Measurements from ENCODE around the gene UPK1A. TPM values are rescaled to one million over a fixed set of nuclear protein-coding genes. Genes with fewer than 3 reads are reported as not detected.
"Not testable (repeated sequence)": the region's sequence is repeated elsewhere in the genome, so short reads cannot be mapped to it uniquely, and the experiment has no call there.

UPK1A gene
- total and polyA plus RNA-seq, 8 donors = 0.18 to 0.48 (median 0.30) TPM; not detected in 4

DNA sequence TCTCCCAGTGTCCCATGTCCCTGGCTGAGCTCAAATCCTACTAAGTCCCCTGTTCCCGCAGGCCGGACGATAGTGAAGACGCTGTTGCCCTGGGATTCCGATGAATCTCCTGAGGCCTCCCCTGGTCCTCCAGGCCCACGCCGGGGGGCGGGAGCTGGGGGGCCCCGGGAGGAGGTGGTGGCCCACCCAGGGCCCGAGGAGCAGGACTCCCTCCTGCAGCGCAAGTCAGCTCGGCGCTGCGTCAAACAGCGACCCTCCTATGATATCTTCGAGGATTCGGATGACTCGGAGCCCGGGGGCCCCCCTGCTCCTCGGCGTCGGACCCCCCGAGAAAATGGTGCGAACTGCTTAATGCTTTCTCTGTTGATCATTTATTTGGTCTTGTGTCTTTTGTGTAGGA is 57.4 kb downstream of the UPK1A start:
- no peak overlapping the region for H3K27ac ChIP-seq
- TF ChIP-seq, protein P1, sequence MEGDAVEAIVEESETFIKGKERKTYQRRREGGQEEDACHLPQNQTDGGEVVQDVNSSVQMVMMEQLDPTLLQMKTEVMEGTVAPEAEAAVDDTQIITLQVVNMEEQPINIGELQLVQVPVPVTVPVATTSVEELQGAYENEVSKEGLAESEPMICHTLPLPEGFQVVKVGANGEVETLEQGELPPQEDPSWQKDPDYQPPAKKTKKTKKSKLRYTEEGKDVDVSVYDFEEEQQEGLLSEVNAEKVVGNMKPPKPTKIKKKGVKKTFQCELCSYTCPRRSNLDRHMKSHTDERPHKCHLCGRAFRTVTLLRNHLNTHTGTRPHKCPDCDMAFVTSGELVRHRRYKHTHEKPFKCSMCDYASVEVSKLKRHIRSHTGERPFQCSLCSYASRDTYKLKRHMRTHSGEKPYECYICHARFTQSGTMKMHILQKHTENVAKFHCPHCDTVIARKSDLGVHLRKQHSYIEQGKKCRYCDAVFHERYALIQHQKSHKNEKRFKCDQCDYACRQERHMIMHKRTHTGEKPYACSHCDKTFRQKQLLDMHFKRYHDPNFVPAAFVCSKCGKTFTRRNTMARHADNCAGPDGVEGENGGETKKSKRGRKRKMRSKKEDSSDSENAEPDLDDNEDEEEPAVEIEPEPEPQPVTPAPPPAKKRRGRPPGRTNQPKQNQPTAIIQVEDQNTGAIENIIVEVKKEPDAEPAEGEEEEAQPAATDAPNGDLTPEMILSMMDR (IDR thresholded peaks at IDR 0.05) = no peak
- no peak overlapping the region for H3K4me3 ChIP-seq
- DNase-seq (no peak), ATAC-seq (no peak)
- H3K9me3 ChIP-seq = no peaks in the 10 kb centered on the region
- peaks cover 0 to 91% of the 10 kb centered on the region in 2 donors for H3K36me3 ChIP-seq
- no peaks in the 10 kb centered on the region for H3K27me3 ChIP-seq
- intact Hi-C loops (cut with DNase I) = no loop called here
- H3K4me1 ChIP-seq = peaks cover 4 to 16% of the 10 kb centered on the region in 2 donors

DNA sequence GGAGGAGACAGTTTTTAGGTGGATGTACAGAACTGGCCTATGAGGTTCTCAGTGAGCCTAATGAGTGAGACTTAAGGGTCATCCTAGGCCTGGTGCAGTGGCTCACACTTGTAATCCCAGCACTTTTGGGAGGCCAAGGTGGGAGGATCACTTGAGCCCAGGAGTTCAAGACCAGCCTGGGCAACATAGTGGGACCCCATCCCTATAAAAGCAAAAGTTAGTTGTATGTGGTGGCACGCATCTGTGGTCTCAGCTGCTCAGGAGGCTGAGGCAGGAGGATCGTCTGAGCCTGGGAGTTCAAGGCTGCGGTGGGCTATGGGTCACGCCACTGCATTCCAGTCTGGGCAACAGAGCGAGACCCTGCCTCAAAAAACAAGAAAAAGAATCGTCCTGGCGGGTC is 57.8 kb downstream of the UPK1A start:
- DNase-seq; H3K27ac ChIP-seq; intact Hi-C loops (cut with DNase I); H3K27me3 ChIP-seq; H3K9me3 ChIP-seq; H3K4me3 ChIP-seq; ATAC-seq: not testable (repeated sequence)
- H3K36me3 ChIP-seq = peaks cover 0 to 96% of the 10 kb centered on the region in 2 donors
- peaks cover 0 to 11% of the 10 kb centered on the region in 2 donors for H3K4me1 ChIP-seq

DNA sequence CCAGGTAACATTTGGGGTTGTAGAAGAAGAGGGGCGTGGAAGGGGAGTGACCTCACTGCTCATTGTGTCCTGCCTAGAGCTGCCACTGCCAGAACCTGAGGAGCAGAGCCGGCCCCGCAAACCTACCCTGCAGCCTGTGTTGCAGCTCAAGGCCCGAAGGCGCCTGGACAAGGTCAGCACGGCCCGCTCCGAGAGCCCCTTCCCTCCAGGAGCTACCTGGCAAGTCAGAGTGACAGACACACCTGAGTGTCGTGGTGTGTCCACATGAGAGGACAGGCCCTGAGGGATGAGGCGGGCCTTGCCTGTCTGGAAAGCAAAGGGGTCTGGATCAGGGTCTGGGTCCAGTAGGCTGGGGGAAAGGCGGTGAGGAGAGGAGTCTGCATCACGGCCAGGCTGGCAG is 58.2 kb downstream of the UPK1A start:
- Histone ChIP-seq H3K4me3 (no peak overlapping the region), H3K4me1 (peaks cover 0 to 7% of the 10 kb centered on the region in 2 donors), H3K27ac (no peak overlapping the region), H3K27me3 (no peaks in the 10 kb centered on the region), H3K9me3 (no peaks in the 10 kb centered on the region), H3K36me3 (peaks cover 0 to 99% of the 10 kb centered on the region in 2 donors)
- TF ChIP-seq, protein P1 (IDR thresholded peaks at IDR 0.05) = no peak
- intact Hi-C loops (cut with DNase I) = no loop called here
- ATAC-seq (no peak), DNase-seq (peak in 1 of 4 donors; percentile 78)

DNA sequence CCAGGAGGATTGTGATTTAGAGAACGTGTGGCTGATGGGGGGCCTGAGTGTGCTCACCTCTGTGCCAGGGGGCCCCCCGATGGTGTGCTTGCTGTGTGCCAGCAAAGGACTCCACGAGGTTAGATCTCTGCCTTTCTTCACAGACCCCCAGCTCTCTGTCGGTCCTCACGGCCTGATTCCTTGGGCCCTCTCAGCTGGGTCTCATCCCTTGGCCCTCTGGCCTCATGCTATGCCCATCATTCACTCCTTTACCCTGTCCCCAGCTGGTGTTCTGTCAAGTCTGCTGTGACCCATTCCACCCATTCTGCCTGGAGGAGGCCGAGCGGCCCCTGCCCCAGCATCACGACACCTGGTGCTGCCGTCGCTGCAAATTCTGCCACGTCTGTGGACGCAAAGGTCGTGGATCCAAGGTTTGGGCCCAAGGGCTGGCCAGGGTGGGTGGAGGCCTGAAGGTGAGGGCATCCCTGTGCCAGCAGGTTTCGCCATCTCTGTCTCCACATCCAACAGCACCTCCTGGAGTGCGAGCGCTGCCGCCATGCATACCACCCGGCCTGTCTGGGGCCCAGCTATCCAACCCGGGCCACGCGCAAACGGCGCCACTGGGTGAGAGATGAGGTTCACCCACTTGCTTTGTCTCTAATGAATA is 59.0 kb downstream of the UPK1A start:
- no peaks in the 10 kb centered on the region for H3K4me1 ChIP-seq
- no peaks in the 10 kb centered on the region for H3K9me3 ChIP-seq
- no peak overlapping the region for H3K4me3 ChIP-seq
- ATAC-seq (no peak), DNase-seq (peak in 1 of 4 donors; percentile 78)
- no peaks in the 10 kb centered on the region for H3K27me3 ChIP-seq
- no peak overlapping the region for H3K27ac ChIP-seq
- H3K36me3 ChIP-seq = peaks cover 0 to 99% of the 10 kb centered on the region in 2 donors
- TF ChIP-seq, protein P1 (IDR thresholded peaks at IDR 0.05) = no peak
- intact Hi-C loops (cut with DNase I) = no loop called here

DNA sequence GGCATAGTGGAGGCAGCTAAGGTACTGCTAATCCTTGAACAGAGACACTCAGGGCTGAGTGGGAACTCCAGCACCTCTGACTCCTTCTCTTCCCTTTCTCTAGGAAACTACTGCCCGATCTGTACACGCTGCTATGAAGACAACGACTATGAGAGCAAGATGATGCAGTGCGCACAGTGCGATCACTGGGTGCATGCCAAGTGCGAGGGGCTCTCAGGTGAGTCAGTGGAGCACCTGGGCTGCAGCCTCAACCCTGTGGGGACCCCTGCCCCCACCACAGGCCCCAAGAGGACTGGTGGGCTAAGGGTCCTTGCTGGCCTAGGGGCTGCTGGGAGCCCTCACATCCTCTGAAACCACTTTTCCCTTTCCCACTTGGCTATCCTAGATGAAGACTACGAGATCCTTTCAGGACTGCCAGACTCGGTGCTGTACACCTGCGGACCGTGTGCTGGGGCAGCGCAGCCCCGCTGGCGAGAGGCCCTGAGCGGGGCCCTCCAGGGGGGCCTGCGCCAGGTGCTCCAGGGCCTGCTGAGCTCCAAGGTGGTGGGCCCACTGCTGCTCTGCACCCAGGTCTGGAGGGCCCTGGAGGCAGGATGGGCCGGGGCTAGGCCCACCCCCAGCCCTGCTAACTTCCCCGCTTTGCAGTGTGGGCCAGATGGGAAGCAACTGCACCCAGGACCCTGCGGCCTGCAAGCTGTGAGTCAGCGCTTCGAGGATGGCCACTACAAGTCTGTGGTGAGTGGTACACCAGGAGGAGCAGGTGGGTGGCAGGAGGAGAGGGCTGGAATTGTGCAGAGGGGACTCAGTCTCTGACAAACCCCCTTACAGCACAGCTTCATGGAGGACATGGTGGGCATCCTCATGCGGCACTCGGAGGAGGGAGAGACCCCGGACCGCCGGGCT is 61.0 kb downstream of the UPK1A start:
- H3K27me3 ChIP-seq = no peaks in the 10 kb centered on the region
- ATAC-seq (no peak), DNase-seq (no peak)
- no peaks in the 10 kb centered on the region for H3K4me1 ChIP-seq
- intact Hi-C loops (cut with DNase I) = no loop called here
- no peak overlapping the region for H3K4me3 ChIP-seq
- H3K9me3 ChIP-seq = no peaks in the 10 kb centered on the region
- peaks cover 0 to 100% of the 10 kb centered on the region in 2 donors for H3K36me3 ChIP-seq
- H3K27ac ChIP-seq = no peak overlapping the region
- TF ChIP-seq, protein P1 (IDR thresholded peaks at IDR 0.05) = no peak

Other genes with a start within 250 kb of the UPK1A start
- gene FFAR2, start 218.3 kb upstream of the UPK1A start, total RNA-seq = 10 to 100 TPM in 1 of 2 donors, under 1 TPM in 1; 0.85 to 26.6 TPM
- gene FFAR2, start 218.3 kb upstream of the UPK1A start, polyA plus RNA-seq (ENCODE audit: insufficient read length in 6 of 6) = under 1 TPM in 5 of 6 donors, not detected in 1; 0.18 to 0.79 (median 0.34) TPM
- gene KRTDAP, start 176.1 kb upstream of the UPK1A start, total RNA-seq = not detected
- 1 to 10 TPM in 5 of 6 donors, under 1 TPM in 1; 0.98 to 2.2 (median 1.8) TPM for gene KRTDAP, start 176.1 kb upstream of the UPK1A start, polyA plus RNA-seq (ENCODE audit: insufficient read length in 6 of 6)
- gene DMKN, start 152.9 kb upstream of the UPK1A start, total RNA-seq = 100 to 1,000 TPM; 104 to 136 TPM
- 100 to 1,000 TPM in 5 of 6 donors, 10 to 100 TPM in 1; 92.5 to 140 (median 111) TPM for gene DMKN, start 152.9 kb upstream of the UPK1A start, polyA plus RNA-seq (ENCODE audit: insufficient read length in 6 of 6)
- gene SBSN, start 138.2 kb upstream of the UPK1A start, total RNA-seq = under 1 TPM in 1 of 2 donors, not detected in 1; 0.20 TPM
- under 1 TPM in 2 of 6 donors, not detected in 4; 0.09 to 0.11 TPM for gene SBSN, start 138.2 kb upstream of the UPK1A start, polyA plus RNA-seq (ENCODE audit: insufficient read length in 6 of 6)
- gene GAPDHS, start 133.1 kb upstream of the UPK1A start, total RNA-seq = not detected
- gene GAPDHS, start 133.1 kb upstream of the UPK1A start, polyA plus RNA-seq (ENCODE audit: insufficient read length in 6 of 6) = not detected
- 100 to 1,000 TPM in 1 of 2 donors, 10 to 100 TPM in 1; 98.3 to 112 TPM for gene TMEM147, start 120.9 kb upstream of the UPK1A start, total RNA-seq
- gene TMEM147, start 120.9 kb upstream of the UPK1A start, polyA plus RNA-seq (ENCODE audit: insufficient read length in 6 of 6) = 10 to 100 TPM; 52.7 to 62.3 (median 55.2) TPM
- not detected for gene ATP4A, start 102.9 kb upstream of the UPK1A start, total RNA-seq
- not detected for gene ATP4A, start 102.9 kb upstream of the UPK1A start, polyA plus RNA-seq (ENCODE audit: insufficient read length in 6 of 6)
- gene PMIS2, start 80.3 kb upstream of the UPK1A start, total RNA-seq = not detected
- gene PMIS2, start 80.3 kb upstream of the UPK1A start, polyA plus RNA-seq (ENCODE audit: insufficient read length in 6 of 6) = not detected
- 10 to 100 TPM; 12.1 to 12.7 TPM for gene HAUS5, start 53.8 kb upstream of the UPK1A start, total RNA-seq
- 10 to 100 TPM; 22.5 to 32.7 (median 26.7) TPM for gene HAUS5, start 53.8 kb upstream of the UPK1A start, polyA plus RNA-seq (ENCODE audit: insufficient read length in 6 of 6)
- 10 to 100 TPM; 57.8 to 64.1 TPM for gene RBM42, start 37.5 kb upstream of the UPK1A start, total RNA-seq
- gene RBM42, start 37.5 kb upstream of the UPK1A start, polyA plus RNA-seq (ENCODE audit: insufficient read length in 6 of 6) = 10 to 100 TPM; 48.4 to 67.0 (median 61.3) TPM
- gene ETV2, start 24.8 kb upstream of the UPK1A start, total RNA-seq = 1 to 10 TPM in 1 of 2 donors, under 1 TPM in 1; 0.79 to 1.0 TPM
- gene ETV2, start 24.8 kb upstream of the UPK1A start, polyA plus RNA-seq (ENCODE audit: insufficient read length in 6 of 6) = 1 to 10 TPM; 1.5 to 3.5 (median 2.2) TPM
- gene COX6B1, start 18.2 kb upstream of the UPK1A start, total RNA-seq = 100 to 1,000 TPM; 291 to 295 TPM
- 100 to 1,000 TPM; 199 to 261 (median 234) TPM for gene COX6B1, start 18.2 kb upstream of the UPK1A start, polyA plus RNA-seq (ENCODE audit: insufficient read length in 6 of 6)
- under 1 TPM; 0.15 to 0.31 TPM for gene ZBTB32, start 38.0 kb downstream of the UPK1A start, total RNA-seq
- gene ZBTB32, start 38.0 kb downstream of the UPK1A start, polyA plus RNA-seq (ENCODE audit: insufficient read length in 6 of 6) = under 1 TPM; 0.32 to 0.94 (median 0.50) TPM
- gene KMT2B, start 51.5 kb downstream of the UPK1A start, total RNA-seq = 10 to 100 TPM; 29.4 to 39.1 TPM
- 10 to 100 TPM; 27.9 to 38.0 (median 33.9) TPM for gene KMT2B, start 51.5 kb downstream of the UPK1A start, polyA plus RNA-seq (ENCODE audit: insufficient read length in 6 of 6)
- gene IGFLR1, start 75.9 kb downstream of the UPK1A start, total RNA-seq = 10 to 100 TPM; 14.1 to 25.8 TPM
- gene IGFLR1, start 75.9 kb downstream of the UPK1A start, polyA plus RNA-seq (ENCODE audit: insufficient read length in 6 of 6) = 1 to 10 TPM; 2.0 to 6.1 (median 5.1) TPM
- 10 to 100 TPM; 15.2 to 16.6 TPM for gene U2AF1L4, start 78.9 kb downstream of the UPK1A start, total RNA-seq
- 10 to 100 TPM; 16.0 to 20.5 (median 17.7) TPM for gene U2AF1L4, start 78.9 kb downstream of the UPK1A start, polyA plus RNA-seq (ENCODE audit: insufficient read length in 6 of 6)
- 10 to 100 TPM; 59.6 to 90.3 TPM for gene PSENEN, start 79.1 kb downstream of the UPK1A start, total RNA-seq
- 10 to 100 TPM; 39.6 to 59.7 (median 46.9) TPM for gene PSENEN, start 79.1 kb downstream of the UPK1A start, polyA plus RNA-seq (ENCODE audit: insufficient read length in 6 of 6)
- gene LIN37, start 82.1 kb downstream of the UPK1A start, total RNA-seq = 1 to 10 TPM; 6.6 to 9.9 TPM
- gene LIN37, start 82.1 kb downstream of the UPK1A start, polyA plus RNA-seq (ENCODE audit: insufficient read length in 6 of 6) = 10 to 100 TPM; 11.0 to 14.5 (median 12.7) TPM
- gene HSPB6, start 90.5 kb downstream of the UPK1A start, total RNA-seq = 10 to 100 TPM; 38.3 to 39.7 TPM
- gene HSPB6, start 90.5 kb downstream of the UPK1A start, polyA plus RNA-seq (ENCODE audit: insufficient read length in 6 of 6) = 10 to 100 TPM; 51.8 to 91.7 (median 71.3) TPM
- gene PROSER3, start 91.7 kb downstream of the UPK1A start, total RNA-seq = 10 to 100 TPM; 21.8 to 22.2 TPM
- gene PROSER3, start 91.7 kb downstream of the UPK1A start, polyA plus RNA-seq (ENCODE audit: insufficient read length in 6 of 6) = 10 to 100 TPM; 19.0 to 21.4 (median 20.8) TPM
- 10 to 100 TPM; 11.4 to 11.9 TPM for gene ARHGAP33, start 109.0 kb downstream of the UPK1A start, total RNA-seq
- gene ARHGAP33, start 109.0 kb downstream of the UPK1A start, polyA plus RNA-seq (ENCODE audit: insufficient read length in 6 of 6) = 10 to 100 TPM; 23.7 to 35.6 (median 29.4) TPM
- not detected for gene PRODH2, start 146.3 kb downstream of the UPK1A start, total RNA-seq
- gene PRODH2, start 146.3 kb downstream of the UPK1A start, polyA plus RNA-seq (ENCODE audit: insufficient read length in 6 of 6) = under 1 TPM in 3 of 6 donors, not detected in 3; 0.15 to 0.31 (median 0.16) TPM
- gene NPHS1, start 186.0 kb downstream of the UPK1A start, total RNA-seq = under 1 TPM in 1 of 2 donors, not detected in 1; 0.08 TPM
- gene NPHS1, start 186.0 kb downstream of the UPK1A start, polyA plus RNA-seq (ENCODE audit: insufficient read length in 6 of 6) = 1 to 10 TPM in 3 of 6 donors, under 1 TPM in 3; 0.45 to 2.0 (median 1.0) TPM
- under 1 TPM in 1 of 2 donors, not detected in 1; 0.08 TPM for gene KIRREL2, start 190.4 kb downstream of the UPK1A start, total RNA-seq
- 1 to 10 TPM in 5 of 6 donors, under 1 TPM in 1; 0.76 to 3.5 (median 2.4) TPM for gene KIRREL2, start 190.4 kb downstream of the UPK1A start, polyA plus RNA-seq (ENCODE audit: insufficient read length in 6 of 6)
- 1 to 10 TPM; 3.0 to 8.6 TPM for gene APLP1, start 202.1 kb downstream of the UPK1A start, total RNA-seq
- gene APLP1, start 202.1 kb downstream of the UPK1A start, polyA plus RNA-seq (ENCODE audit: insufficient read length in 6 of 6) = 10 to 100 TPM in 1 of 6 donors, 1 to 10 TPM in 5; 8.0 to 11.0 (median 9.3) TPM
- gene NFKBID, start 234.0 kb downstream of the UPK1A start, total RNA-seq = 10 to 100 TPM; 11.8 to 19.1 TPM
- 1 to 10 TPM; 3.7 to 9.5 (median 7.2) TPM for gene NFKBID, start 234.0 kb downstream of the UPK1A start, polyA plus RNA-seq (ENCODE audit: insufficient read length in 6 of 6)
- 10 to 100 TPM; 24.7 to 26.0 TPM for gene HCST, start 236.0 kb downstream of the UPK1A start, total RNA-seq
- gene HCST, start 236.0 kb downstream of the UPK1A start, polyA plus RNA-seq (ENCODE audit: insufficient read length in 6 of 6) = 1 to 10 TPM; 3.6 to 5.9 (median 4.4) TPM
- gene TYROBP, start 241.8 kb downstream of the UPK1A start, total RNA-seq = 100 to 1,000 TPM; 205 to 407 TPM
- gene TYROBP, start 241.8 kb downstream of the UPK1A start, polyA plus RNA-seq (ENCODE audit: insufficient read length in 6 of 6) = 10 to 100 TPM; 12.3 to 15.7 (median 13.3) TPM